HG02943 (cell line): Measurements from ENCODE around the gene WDR70.
"Not testable (repeated sequence)": the region's sequence is repeated elsewhere in the genome, so short reads cannot be mapped to it uniquely, and the experiment has no call there.

Experiments used
- ATAC-seq: cut with Tn5 transposase; IDR thresholded peaks from one replicate; pipeline ENCODE4 v1.9.1; 2021; ENCODE audit warnings: mild to moderate bottlenecking, low read depth, moderate library complexity; ENCODE audit not compliant: unreplicated experiment

Gene WDR70

GRCh38 chr5:37451991-37452390, 72.9 kb downstream of the WDR70 start:
- not testable (repeated sequence) for ATAC-seq

GRCh38 chr5:37453252-37453651, 74.1 kb downstream of the WDR70 start:
- not testable (repeated sequence) for ATAC-seq

DNA sequence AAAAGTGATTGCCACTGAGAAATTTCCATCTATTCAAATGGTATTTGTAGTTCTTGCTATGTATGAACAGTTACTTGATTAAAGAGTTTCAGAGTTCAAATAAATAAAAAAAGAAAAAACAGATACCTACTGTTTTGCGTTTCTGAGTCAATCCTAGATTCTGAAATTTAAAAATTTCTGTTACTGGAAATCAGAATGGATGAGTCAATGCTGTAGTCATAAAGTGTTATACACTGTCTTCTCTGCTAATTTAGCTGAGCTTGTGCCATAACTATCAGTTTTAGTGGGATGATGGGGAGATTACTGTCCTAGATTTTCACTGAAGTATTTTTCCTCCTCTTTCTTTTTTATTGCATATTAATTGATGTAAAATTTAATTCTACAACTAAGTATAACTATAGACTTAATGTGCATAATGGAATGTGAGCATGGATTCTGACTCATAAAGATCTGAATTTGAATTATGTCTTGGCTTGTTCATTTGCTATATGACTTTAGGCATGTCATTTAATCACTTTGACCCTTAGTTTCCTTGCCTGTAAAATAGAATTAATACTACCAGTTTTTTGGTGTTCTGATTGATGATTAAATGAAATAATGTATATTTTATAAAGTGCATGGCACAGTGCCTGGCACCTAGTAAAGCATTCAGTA, 75.4 kb downstream of the WDR70 start:
- ATAC-seq = not testable (repeated sequence)

DNA sequence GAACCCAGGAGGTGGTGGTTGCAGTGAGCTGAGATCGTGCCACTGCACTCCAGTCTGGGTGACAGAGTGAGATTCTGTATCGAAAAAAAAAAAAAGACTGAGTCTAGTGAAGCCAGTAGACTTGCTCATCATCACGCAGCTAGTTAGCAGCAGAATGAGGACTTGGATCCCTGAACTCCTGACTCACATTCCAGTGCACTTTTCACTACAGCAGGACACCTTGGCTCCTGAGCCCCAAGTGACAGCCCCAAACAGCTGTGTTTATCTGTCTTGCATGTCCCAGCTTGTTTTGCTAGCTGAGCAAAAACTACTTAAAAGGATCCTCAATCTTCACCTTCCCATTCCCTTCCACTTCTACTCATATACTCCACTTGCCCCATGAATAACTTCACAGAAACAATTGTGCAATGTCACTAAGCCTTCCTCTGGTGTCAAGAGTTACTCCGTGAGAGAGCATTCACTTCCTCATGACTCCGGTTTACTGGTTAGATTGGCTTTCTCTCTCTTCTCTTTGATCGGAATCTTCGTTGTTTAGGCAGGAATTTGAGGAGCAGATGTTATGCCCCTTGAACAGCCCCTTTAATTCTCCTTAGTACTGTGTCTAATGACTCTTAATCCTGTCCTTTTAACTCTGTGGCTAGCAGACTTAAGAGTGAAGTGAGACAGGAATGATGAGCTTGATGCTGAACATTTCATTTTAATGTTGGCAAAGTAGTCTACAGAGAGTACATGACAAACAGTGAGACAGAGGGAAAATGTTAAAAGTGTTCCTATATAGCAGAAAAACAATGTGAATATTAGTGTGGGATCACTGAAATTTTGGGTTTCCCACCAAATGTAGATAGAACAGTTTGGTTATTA, 84.3 kb downstream of the WDR70 start:
- ATAC-seq = not testable (repeated sequence)

- not testable (repeated sequence) for ATAC-seq
Observed at GRCh38 chr5:37464581-37464980, 85.5 kb downstream of the WDR70 start.

GRCh38 chr5:37469383-37469782, 90.3 kb downstream of the WDR70 start:
- not testable (repeated sequence) for ATAC-seq

DNA sequence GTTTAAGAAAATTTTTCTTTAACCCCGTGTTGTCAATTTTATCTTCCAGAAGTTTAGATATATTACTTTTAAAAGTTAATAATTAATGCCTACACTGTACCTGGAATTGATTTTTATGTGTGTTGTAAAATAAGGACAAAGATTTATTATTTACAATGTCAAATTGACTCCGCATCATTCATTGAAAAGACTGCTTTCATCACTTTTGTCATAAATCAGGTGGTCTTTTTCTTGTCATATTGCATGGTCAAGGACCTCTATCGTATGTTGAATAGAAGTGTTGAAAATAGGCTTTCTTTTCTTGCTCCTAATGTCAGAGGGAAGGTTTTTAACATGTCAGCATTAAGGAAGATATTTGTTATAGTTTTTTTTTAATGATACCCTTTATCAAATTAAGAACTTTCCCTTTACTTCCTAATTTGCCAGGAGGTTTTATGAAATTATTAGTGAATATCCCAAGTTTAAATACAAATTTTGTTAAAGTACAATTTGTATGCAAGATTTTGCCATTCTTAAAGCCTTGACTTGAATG, 92.6 kb downstream of the WDR70 start:
- no peak for ATAC-seq

GRCh38 chr5:37477426-37477825, 98.3 kb downstream of the WDR70 start:
- ATAC-seq = no peak

- no peak for ATAC-seq
Observed at GRCh38 chr5:37478121-37478894, 99.2 kb downstream of the WDR70 start.

GRCh38 chr5:37481395-37481794, 102.3 kb downstream of the WDR70 start:
- ATAC-seq = not testable (repeated sequence)

GRCh38 chr5:37490120-37490810, 111.1 kb downstream of the WDR70 start:
- no peak for ATAC-seq

DNA sequence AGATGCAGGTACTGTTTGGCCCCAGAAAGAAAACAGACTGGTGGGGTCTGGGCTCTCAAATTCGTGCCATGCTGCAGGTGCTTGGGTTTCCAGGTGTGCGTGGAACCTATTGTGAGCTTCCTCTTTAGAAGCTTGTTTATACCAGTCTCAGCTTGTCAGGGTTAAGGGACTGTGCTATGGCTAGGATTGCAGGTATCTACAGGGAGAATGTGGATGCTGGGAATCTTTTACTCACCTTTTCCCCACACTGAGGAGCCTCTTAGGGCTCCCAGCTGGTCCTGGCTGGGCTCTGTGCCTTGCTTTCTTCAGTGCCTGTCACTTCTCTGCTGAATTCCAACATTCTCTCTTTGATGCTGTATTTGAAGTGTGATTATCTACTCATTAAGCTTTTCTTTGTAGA, 111.8 kb downstream of the WDR70 start:
- no peak for ATAC-seq

DNA sequence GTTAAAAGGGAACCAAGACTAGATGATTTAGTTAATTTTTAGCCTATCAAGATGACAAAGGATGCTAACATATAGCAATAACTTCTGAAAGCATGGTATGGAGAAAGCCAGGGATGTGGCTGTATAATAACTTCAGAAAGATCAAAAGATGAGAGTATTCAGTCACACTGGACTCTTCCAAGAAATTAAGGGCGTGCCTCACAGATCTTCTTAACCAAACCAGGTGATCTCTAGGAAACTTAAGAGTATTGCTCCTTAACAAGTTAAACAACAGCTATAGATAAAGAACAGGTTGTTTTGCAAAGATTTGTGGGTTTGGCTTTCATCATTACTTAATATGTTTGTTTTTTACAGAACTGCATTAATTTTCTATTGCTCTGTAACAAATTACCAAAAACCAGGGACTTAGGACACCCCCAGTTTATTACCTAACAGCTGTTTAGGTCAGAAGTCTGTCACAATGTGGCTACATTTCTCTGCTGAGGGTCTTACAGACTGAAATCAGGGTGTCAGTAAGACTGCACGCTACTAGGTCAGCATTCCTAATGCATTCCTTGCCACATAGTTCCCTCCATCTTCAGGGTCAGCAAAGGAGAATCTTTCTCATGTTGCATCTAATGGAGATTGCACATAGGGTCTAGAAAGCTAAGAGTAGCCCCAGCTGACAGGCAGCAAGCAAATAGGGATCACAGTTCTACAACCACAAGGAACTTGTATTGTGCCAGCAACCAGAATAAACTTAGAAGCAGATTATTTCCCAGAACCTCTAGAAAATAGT, 113.8 kb downstream of the WDR70 start:
- ATAC-seq = no peak

DNA sequence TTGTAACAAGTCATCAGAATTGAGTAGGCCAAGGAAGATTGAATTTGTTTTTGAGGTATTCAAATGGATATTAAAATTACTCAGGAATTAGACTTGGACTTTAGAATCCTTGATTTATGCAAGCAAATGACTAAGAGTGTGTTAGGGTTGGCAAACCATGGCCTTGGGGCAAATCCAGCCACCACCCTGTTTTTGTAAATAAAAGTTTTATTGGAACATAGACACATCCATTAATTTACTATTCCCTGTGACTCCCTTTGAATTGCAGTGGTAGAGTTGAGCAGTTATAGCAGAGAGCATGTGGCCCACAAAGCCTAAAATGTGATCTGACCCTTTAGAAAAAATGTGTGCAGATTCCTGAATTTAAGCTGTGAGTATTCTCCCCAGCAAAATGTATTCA, 115.6 kb downstream of the WDR70 start:
- ATAC-seq = no peak

GRCh38 chr5:37495210-37495609, 116.1 kb downstream of the WDR70 start:
- no peak for ATAC-seq

DNA sequence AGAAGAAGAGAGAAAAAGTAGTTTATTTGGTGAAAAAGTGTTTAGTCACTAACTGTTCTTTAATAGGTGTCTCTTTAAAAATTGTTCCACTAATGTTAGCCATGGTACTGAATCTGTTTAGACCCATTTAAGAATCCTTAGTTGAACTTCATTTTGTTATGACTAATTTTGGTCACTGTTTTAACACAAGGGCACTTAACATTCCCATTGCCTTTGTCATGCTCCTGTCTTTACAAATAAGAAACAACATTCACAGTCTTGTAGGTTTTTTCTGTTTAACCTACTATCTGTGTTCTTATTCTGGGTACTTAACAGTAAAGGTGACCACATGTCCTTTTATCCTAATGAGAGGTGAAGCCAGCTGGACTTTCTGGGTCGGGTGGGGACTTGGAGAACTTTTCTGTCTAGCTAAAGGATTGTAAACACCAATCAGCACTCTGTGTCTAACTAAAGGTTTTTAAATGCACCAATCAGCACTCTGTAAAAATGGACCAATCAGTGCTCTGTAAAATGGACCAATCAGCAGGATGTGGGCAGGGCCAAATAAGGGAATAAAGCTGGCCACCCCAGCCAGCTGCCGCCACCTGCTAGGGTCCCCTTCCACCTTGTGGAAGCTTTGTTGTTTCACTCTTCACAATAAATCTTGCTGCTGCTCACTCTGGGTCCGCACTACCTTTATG, 116.7 kb downstream of the WDR70 start:
- no peak for ATAC-seq

- ATAC-seq = no peak
Observed at GRCh38 chr5:37496902-37497445, 117.9 kb downstream of the WDR70 start.

GRCh38 chr5:37501152-37501551, 122.0 kb downstream of the WDR70 start:
- no peak for ATAC-seq

DNA sequence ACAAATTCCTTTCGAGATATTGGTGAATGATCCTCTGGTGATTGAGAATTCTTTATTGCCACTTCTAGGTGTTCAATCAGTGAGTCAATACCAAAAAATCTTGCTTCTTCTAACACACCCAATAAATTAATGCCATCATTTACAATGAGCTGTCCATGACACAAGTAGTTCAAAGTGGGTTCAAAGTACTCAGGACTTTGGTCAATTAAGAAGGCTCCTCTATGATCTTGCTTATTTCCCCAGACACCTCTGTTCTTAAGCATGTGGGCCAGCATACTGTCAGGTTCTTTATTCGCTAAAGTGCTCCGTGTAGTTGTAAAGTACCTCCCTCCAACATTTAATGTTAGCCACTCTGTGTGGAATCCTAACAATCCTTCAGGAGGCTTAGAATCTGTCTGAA, 127.1 kb downstream of the WDR70 start:
- no peak for ATAC-seq
